GM23338 (cell line): Measurements from ENCODE around the gene FHIT.

Source experiments
- CREB1 ChIP-seq: fragments of 250-450 bp; sonication (Bioruptor Pico); IDR thresholded peaks from 2 replicates; pipeline ENCODE4 v1.5.0; 2020; ENCODE audit warnings: low read depth, mild to moderate bottlenecking, moderate library complexity
- CTCF ChIP-seq, 2 experiments: fragments of 200-600 bp in 1 of 2; sonication (generic) in 1 of 2; conservative IDR thresholded peaks; 2 replicates each; pipeline versions ENCODE4 v1.5.1 to v1.6.1; 2016 to 2017; ENCODE audit warnings: antibody characterized with exemption in 2 of 2, low read depth in 2 of 2, mild to moderate bottlenecking in 2 of 2, moderate library complexity in 1 of 2
- ETS1 ChIP-seq: IDR thresholded peaks from 2 replicates; pipeline ENCODE4 v1.6.1; 2016; ENCODE audit warnings: antibody characterized with exemption
- EZH2 ChIP-seq: fragments of 200-600 bp; sonication (generic); IDR thresholded peaks from one replicate; pipeline ENCODE4 v1.8.0; 2017; ENCODE audit warnings: antibody characterized with exemption, mild to moderate bottlenecking, low read depth; ENCODE audit not compliant: unreplicated experiment
- EZH2phosphoT487 ChIP-seq: fragments of 200-600 bp; sonication (generic); IDR thresholded peaks from one replicate; pipeline ENCODE4 v1.8.1; 2018; ENCODE audit warnings: antibody characterized with exemption; ENCODE audit not compliant: unreplicated experiment
- JUNB ChIP-seq: IDR thresholded peaks from one replicate; pipeline ENCODE4 v1.6.1; 2016; ENCODE audit warnings: antibody characterized with exemption; ENCODE audit not compliant: unreplicated experiment
- POLR2AphosphoS5 ChIP-seq: IDR thresholded peaks from 2 replicates; pipeline ENCODE4 v1.6.1; 2016; ENCODE audit warnings: antibody characterized with exemption, low read depth
- REST ChIP-seq: IDR thresholded peaks from one replicate; pipeline ENCODE4 v1.6.1; 2018; ENCODE audit warnings: antibody characterized with exemption; ENCODE audit not compliant: unreplicated experiment

GRCh38 chr3:59790241-59790640 is 1461.0 kb downstream of the FHIT start:
- TF ChIP-seq REST (no peak), CTCF (conservative IDR thresholded peaks at IDR 0.05; ENCODE audit: low read depth in 2 of 2) (no peak), EZH2 (no peak), CREB1 (CRISPR knock-in tag) (no peak), EZH2phosphoT487 (no peak), ETS1 (no peak), POLR2AphosphoS5 (no peak), JUNB (no peak)
